OCI-LY3 (cell line): ENCODE measurements around the gene CPM.

Source experiments
- EZH2phosphoT487 ChIP-seq: fragments of 200-600 bp; shearing (Covaris generic); IDR thresholded peaks from 2 replicates; pipeline ENCODE4 v1.6.1; 2018; ENCODE audit warnings: antibody characterized with exemption, mixed run types, low read depth
- TF ChIP-seq, protein P1 (sequence below): fragments of 200-600, 300-600 bp; sonication (generic); IDR thresholded peaks from 2 replicates; pipeline ENCODE4 v1.5.1; 2014; ENCODE audit warnings: antibody characterized with exemption, low read length, low read depth

DNA sequence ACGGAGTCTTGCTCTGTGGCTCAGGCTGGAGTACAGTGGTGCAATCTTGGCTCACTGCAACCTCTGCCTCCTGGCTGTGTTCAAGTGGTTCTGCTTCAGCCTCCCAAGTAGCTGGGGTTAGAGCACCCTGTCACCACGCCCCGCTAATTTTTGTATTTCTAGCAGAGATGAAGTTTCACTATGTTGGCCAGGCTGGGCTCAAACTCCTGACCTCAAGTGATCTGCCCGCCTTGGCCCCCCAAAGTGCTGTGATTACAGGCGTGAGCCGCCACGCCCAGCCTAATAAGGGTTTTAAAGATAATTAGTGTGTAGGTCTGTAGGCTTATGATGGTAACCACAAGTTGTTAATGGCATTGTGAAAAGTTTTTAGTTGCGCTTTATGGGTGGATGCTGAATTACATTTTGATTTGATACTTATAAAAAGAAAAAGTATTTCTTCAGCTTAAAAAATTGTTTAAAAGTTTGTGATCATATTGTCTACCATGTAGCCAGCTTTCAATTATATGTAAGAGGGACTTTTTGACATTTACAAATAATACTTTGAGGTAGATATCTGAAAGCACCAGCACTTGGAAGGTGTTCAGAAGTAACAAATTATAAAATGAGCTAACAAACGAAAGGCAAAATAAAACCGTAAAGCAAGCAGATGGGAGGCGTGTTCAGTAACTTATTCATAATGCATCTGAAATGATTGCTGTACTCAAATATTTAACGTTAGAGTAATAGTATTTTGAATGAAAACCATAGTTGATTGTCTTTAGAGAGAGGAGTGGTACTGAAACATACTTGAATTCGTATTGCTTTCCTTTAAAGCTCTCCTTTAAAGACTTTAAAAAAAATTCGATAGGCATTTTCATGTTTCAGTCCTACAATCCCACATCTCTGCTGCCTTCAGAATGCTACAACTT, 87.9 kb downstream of the CPM start:
- TF ChIP-seq, protein P1, sequence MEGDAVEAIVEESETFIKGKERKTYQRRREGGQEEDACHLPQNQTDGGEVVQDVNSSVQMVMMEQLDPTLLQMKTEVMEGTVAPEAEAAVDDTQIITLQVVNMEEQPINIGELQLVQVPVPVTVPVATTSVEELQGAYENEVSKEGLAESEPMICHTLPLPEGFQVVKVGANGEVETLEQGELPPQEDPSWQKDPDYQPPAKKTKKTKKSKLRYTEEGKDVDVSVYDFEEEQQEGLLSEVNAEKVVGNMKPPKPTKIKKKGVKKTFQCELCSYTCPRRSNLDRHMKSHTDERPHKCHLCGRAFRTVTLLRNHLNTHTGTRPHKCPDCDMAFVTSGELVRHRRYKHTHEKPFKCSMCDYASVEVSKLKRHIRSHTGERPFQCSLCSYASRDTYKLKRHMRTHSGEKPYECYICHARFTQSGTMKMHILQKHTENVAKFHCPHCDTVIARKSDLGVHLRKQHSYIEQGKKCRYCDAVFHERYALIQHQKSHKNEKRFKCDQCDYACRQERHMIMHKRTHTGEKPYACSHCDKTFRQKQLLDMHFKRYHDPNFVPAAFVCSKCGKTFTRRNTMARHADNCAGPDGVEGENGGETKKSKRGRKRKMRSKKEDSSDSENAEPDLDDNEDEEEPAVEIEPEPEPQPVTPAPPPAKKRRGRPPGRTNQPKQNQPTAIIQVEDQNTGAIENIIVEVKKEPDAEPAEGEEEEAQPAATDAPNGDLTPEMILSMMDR = no peak
- TF ChIP-seq EZH2phosphoT487 = no peak
